Hepatic stellate cell (primary cell): ENCODE results near the gene ING1.

Experiments used
- DNase-seq: peaks from one replicate; pipeline ENCODE4 v3.0.0; 2011; ENCODE audit warnings: low spot score

The ING1 gene

GRCh38 chr13:110772091-110772984 is 58.8 kb downstream of the ING1 start:
- DNase-seq, result no peak
